Breast epithelium (tissue), 4 donors: ENCODE results near the gene MTOR. TPM values are rescaled to one million over a fixed set of nuclear protein-coding genes. Genes with fewer than 3 reads are reported as not detected.

ENCODE experiments used
- DNase-seq, 2 donors: peaks; one replicate each; pipeline ENCODE4 v3.0.0-alpha.2; 2019; ENCODE audit warnings: low spot score in 2 of 2
- H3K27ac ChIP-seq, 2 donors: fragments of 200-600 bp; sonication (generic) in 1 of 2; one replicate each; pipeline ENCODE4 v1.5.1; 2016 to 2019; ENCODE audit warnings: mild to moderate bottlenecking in 1 of 2
- H3K27me3 ChIP-seq, 2 donors: fragments of 200-600 bp; sonication (generic) in 1 of 2; one replicate each; pipeline versions ENCODE4 v1.5.1 to v1.6.0; 2017 to 2019; ENCODE audit warnings: control low read depth in 1 of 2, mild to moderate bottlenecking in 1 of 2
- H3K36me3 ChIP-seq: fragments of 200-600 bp; one replicate; pipeline ENCODE4 v1.5.1; 2019
- H3K4me1 ChIP-seq, 2 donors: fragments of 200-600 bp; sonication (generic); one replicate each; pipeline ENCODE4 v1.5.1; 2016 to 2019; ENCODE audit warnings: control low read depth in 1 of 2
- H3K4me3 ChIP-seq, 3 donors: fragments of 200-600 bp; sonication (generic); 1 replicate in 2 of 3; 2 replicates in 1 of 3; pipeline ENCODE4 v1.5.1; 2016 to 2019; ENCODE audit warnings: mild to moderate bottlenecking in 3 of 3, moderate library complexity in 2 of 3
- H3K9me3 ChIP-seq, 2 donors: fragments of 200-600 bp; sonication (generic) in 1 of 2; one replicate each; pipeline ENCODE4 v1.5.1; 2016 to 2019; ENCODE audit warnings: control low read depth in 1 of 2
- CTCF ChIP-seq, 3 donors: fragments of 450-650 bp; IDR thresholded peaks; one replicate each; pipeline ENCODE4 v1.5.1; 2016 to 2017; ENCODE audit warnings: antibody characterized with exemption in 3 of 3, mild to moderate bottlenecking in 3 of 3, moderate library complexity in 3 of 3
- POLR2A ChIP-seq: fragments of 450-650 bp; IDR thresholded peaks from one replicate; pipeline ENCODE4 v1.6.1; 2016; ENCODE audit warnings: antibody characterized with exemption, mild to moderate bottlenecking, moderate library complexity
- POLR2AphosphoS5 ChIP-seq, 3 donors: sonication (generic); formaldehyde crosslinking; IDR thresholded peaks; one replicate each; pipeline ENCODE4 v1.6.1; 2017; ENCODE audit warnings: antibody characterized with exemption in 3 of 3
- intact Hi-C: fragments of 100-400 bp; cut with DNase I; formaldehyde crosslinking; loops from one replicate; pipeline ENCODE4 v1.15.1; 2023; ENCODE audit warnings: low total_unique reads
- total RNA-seq, 3 donors: library from RNA; depleted of rRNA; stranded (reverse); fragments of >200 nt; gene quantifications; one replicate each; pipeline ENCODE4 v1.1.0, GENCODE V29; 2016

The MTOR gene
- total RNA-seq, 3 donors from 2014 or later: 36.8 to 48.4 (median 46.5) TPM

- TF ChIP-seq CTCF (IDR thresholded peaks at IDR 0.05): no peak
- no peak for TF ChIP-seq POLR2AphosphoS5 (IDR thresholded peaks at IDR 0.05)
- TF ChIP-seq POLR2A: no peak
- H3K27ac ChIP-seq: no peak overlapping the region
- H3K27me3 ChIP-seq: no peaks in the 10 kb centered on the region
- no peak for DNase-seq
- H3K4me3 ChIP-seq: no peak overlapping the region
- H3K4me1 ChIP-seq: peaks cover 3 to 4% of the 10 kb centered on the region in 2 donors
- H3K36me3 ChIP-seq: no peaks in the 10 kb centered on the region
- H3K9me3 ChIP-seq: no peaks in the 10 kb centered on the region
- intact Hi-C loops: no loop called here
Observed at GRCh38 chr1:11156441-11156840, 105.9 kb downstream of the MTOR start.

GRCh38 chr1:11153184-11153583 is 109.2 kb downstream of the MTOR start:
- TF ChIP-seq POLR2AphosphoS5 (IDR thresholded peaks at IDR 0.05) (no peak), CTCF (IDR thresholded peaks at IDR 0.05) (no peak), POLR2A (no peak)
- intact Hi-C loops: no loop called here
- Histone ChIP-seq H3K27ac (no peak overlapping the region), H3K4me3 (no peak overlapping the region), H3K27me3 (no peaks in the 10 kb centered on the region), H3K36me3 (no peaks in the 10 kb centered on the region), H3K9me3 (no peaks in the 10 kb centered on the region), H3K4me1 (peaks cover under 1 to 4% of the 10 kb centered on the region in 2 donors)
- DNase-seq: no peak

DNA sequence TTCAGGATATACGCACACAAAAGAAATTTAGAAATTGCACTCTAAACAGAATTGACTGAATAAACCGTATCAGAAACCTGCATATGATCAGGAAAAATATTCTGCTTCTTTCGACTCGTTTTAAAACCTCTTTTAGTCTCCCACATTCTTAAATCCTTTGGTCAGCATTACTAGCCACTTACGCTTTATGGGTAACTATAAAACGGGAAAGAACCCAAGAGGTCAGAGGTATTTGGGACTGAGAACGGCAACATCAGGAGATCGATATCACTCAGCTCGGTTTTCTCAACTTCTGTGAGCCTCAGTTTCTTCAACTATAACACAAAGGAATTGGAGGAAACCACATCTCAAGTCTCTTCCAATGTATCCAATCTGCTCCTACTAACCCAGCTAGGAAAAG is 109.6 kb downstream of the MTOR start:
- no peak overlapping the region for H3K4me3 ChIP-seq
- peaks cover 0 to 4% of the 10 kb centered on the region in 2 donors for H3K4me1 ChIP-seq
- no peaks in the 10 kb centered on the region for H3K27me3 ChIP-seq
- H3K9me3 ChIP-seq: no peaks in the 10 kb centered on the region
- no peaks in the 10 kb centered on the region for H3K36me3 ChIP-seq
- DNase-seq: no peak
- TF ChIP-seq POLR2A (no peak), CTCF (IDR thresholded peaks at IDR 0.05) (no peak), POLR2AphosphoS5 (IDR thresholded peaks at IDR 0.05) (no peak)
- H3K27ac ChIP-seq: peak overlapping the region; percentile 5 to 20
- intact Hi-C loops: no loop called here

DNA sequence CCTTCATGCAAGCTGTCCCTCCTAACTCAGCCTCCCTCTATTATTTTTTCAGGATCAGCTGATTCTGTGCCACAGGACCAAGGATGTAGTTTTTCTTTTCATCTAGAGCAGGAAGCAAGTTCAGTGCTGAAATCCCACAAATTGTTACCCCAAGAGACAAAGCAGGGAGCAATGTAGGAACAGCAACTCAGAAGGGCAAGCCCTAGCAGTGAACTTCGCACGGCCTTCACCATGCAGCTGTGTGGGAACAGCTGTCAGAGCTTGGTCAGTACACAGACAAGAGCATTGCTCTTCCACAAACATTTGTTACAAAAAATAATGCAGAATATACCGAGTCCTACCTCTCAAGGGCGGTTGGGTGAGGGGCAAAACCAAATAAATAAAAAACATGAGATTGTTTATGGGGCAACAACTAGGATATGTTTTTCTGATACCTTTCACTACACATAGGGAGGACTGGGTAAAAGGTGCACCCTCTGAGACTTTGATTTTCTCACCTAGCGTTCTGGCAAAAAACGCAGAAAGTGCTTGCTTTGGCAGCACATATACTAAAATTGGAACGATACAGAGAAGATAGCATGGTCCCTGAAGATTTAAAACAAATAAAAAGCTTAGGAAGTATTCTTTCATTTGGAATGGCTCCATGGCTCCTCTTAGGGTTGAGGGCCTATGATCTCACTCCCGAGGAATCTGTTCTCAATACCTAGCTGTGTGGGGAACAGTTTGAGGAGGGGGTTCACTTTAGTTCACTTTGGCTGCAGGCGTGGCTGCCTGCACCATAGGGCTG is 110.3 kb downstream of the MTOR start:
- H3K36me3 ChIP-seq: no peaks in the 10 kb centered on the region
- H3K27me3 ChIP-seq: no peaks in the 10 kb centered on the region
- intact Hi-C loops: no loop called here
- no peak overlapping the region for H3K4me3 ChIP-seq
- TF ChIP-seq POLR2A: no peak
- no peak for TF ChIP-seq CTCF (IDR thresholded peaks at IDR 0.05)
- no peak for TF ChIP-seq POLR2AphosphoS5 (IDR thresholded peaks at IDR 0.05)
- peaks cover 0 to 4% of the 10 kb centered on the region in 2 donors for H3K4me1 ChIP-seq
- H3K27ac ChIP-seq: peak overlapping the region; percentile 20 to 54
- DNase-seq: no peak
- no peaks in the 10 kb centered on the region for H3K9me3 ChIP-seq

GRCh38 chr1:11151114-11151513 is 111.2 kb downstream of the MTOR start:
- H3K36me3 ChIP-seq: no peaks in the 10 kb centered on the region
- H3K27ac ChIP-seq: peak overlapping the region; percentile 20 to 54

More at GRCh38 chr1:11151114-11151513, 111.2 kb downstream of the MTOR start:
- TF ChIP-seq POLR2AphosphoS5 (IDR thresholded peaks at IDR 0.05) (no peak), POLR2A (no peak), CTCF (IDR thresholded peaks at IDR 0.05) (no peak)
- intact Hi-C loops: no loop called here
- H3K27me3 ChIP-seq: no peaks in the 10 kb centered on the region
- no peak overlapping the region for H3K4me3 ChIP-seq
- DNase-seq: no peak
- H3K9me3 ChIP-seq: no peaks in the 10 kb centered on the region
- peaks cover 0 to 4% of the 10 kb centered on the region in 2 donors for H3K4me1 ChIP-seq
